Small intestine (tissue), 7 donors: Measurements from ENCODE around the gene KRT86. TPM values are rescaled to one million over a fixed set of nuclear protein-coding genes. Genes with fewer than 3 reads are reported as not detected.
"Not testable (repeated sequence)": the region's sequence is repeated elsewhere in the genome, so short reads cannot be mapped to it uniquely, and the experiment has no call there.

ENCODE experiments used
- DNase-seq, 2 donors: peaks; one replicate each; pipeline versions ENCODE4 v3.0.0 to v3.0.0-alpha.2; 2013
- FAIRE-seq: peaks from 2 replicates; lab custom pipeline; 2012; peaks lifted over from hg19 to GRCh38; lab: Jason Lieb, UNC
- H3K27ac ChIP-seq, 3 donors: one replicate each; pipeline ENCODE4 v1.5.1; 2013; ENCODE audit warnings: low read length in 2 of 3, mild to moderate bottlenecking in 2 of 3, control low read depth in 1 of 3, inconsistent platforms in 1 of 3, low read depth in 1 of 3, moderate library complexity in 1 of 3
- H3K27me3 ChIP-seq, 3 donors: one replicate each; pipeline ENCODE4 v1.6.1; 2013; ENCODE audit warnings: low read length in 3 of 3, inconsistent platforms in 1 of 3; ENCODE audit not compliant: control insufficient read depth in 3 of 3, insufficient read depth in 3 of 3
- H3K36me3 ChIP-seq, 3 donors: one replicate each; pipeline ENCODE4 v1.6.1; 2013; ENCODE audit warnings: low read length in 3 of 3, inconsistent platforms in 1 of 3, low read depth in 1 of 3, mild to moderate bottlenecking in 1 of 3, moderate library complexity in 1 of 3; ENCODE audit not compliant: control insufficient read depth in 3 of 3, insufficient read depth in 2 of 3
- H3K4me1 ChIP-seq, 3 donors: one replicate each; pipeline ENCODE4 v1.6.1; 2013; ENCODE audit warnings: low read length in 2 of 3, inconsistent platforms in 1 of 3, low read depth in 1 of 3, mild to moderate bottlenecking in 1 of 3, moderate library complexity in 1 of 3; ENCODE audit not compliant: control insufficient read depth in 3 of 3, insufficient read depth in 2 of 3
- H3K4me3 ChIP-seq, 3 donors: one replicate each; pipeline ENCODE4 v1.5.1; 2013; ENCODE audit warnings: low read length in 3 of 3, control low read depth in 1 of 3, inconsistent platforms in 1 of 3, low read depth in 1 of 3, mild to moderate bottlenecking in 1 of 3, moderate library complexity in 1 of 3
- H3K9me3 ChIP-seq, 2 donors: one replicate each; pipeline ENCODE4 v1.6.1; 2013; ENCODE audit warnings: low read depth in 1 of 2, low read length in 1 of 2; ENCODE audit not compliant: control insufficient read depth in 2 of 2, insufficient read depth in 1 of 2
- WGBS, 3 donors: extraction: QIAGEN DNeasy Blood & Tissue Kit; methylation state at CpG; one replicate each; pipeline ENCODE4 v1.1.7; 2013; 5-methylcytosine and 5-hydroxymethylcytosine counted together
- polyA plus RNA-seq, 4 donors: library from polyadenylated mRNA; stranded (reverse) in 3 of 4; unstranded in 1 of 4; fragments of 200-250 nt in 3 of 4; fragments of 120-200 nt in 1 of 4; gene quantifications; one replicate each; pipeline versions ENCODE4 v1.2.1 to v1.2.3, GENCODE V29; 2013
- donor health status: healthy with polysubstance abuse.
- donor health status: control.
- donor health status: control.
- donor health status: Bipolar disorder and iron deficiency.
- donor health status: healthy.

The KRT86 gene
- polyA plus RNA-seq, 4 donors = 0.01 to 0.84 (median 0.54) TPM; not detected in 1

GRCh38 chr12:52285851-52286530, 11.5 kb downstream of the KRT86 start:
- Histone ChIP-seq H3K27me3 (peaks cover 0 to 2% (median 0%) of the 10 kb centered on the region in 3 donors), H3K27ac (no peak overlapping the region), H3K36me3 (no peaks in the 10 kb centered on the region), H3K4me3 (no peak overlapping the region), H3K4me1 (no peaks in the 10 kb centered on the region), H3K9me3 (no peaks in the 10 kb centered on the region)
- no peak for DNase-seq
- no peak for FAIRE-seq
- WGBS, 3 donors = 87 to 90% (median 87%) methylated on average over 24 of the region's 24 CpGs

GRCh38 chr12:52286857-52287785, 12.7 kb downstream of the KRT86 start:
- FAIRE-seq, H3K27me3 ChIP-seq, DNase-seq, H3K36me3 ChIP-seq, H3K27ac ChIP-seq, H3K4me3 ChIP-seq, H3K9me3 ChIP-seq, H3K4me1 ChIP-seq: not testable (repeated sequence)
- whole genome bisulfite sequencing, 3 donors = 76 to 89% (median 86%) methylated on average over 17 to 21 of the region's 21 CpGs

DNA sequence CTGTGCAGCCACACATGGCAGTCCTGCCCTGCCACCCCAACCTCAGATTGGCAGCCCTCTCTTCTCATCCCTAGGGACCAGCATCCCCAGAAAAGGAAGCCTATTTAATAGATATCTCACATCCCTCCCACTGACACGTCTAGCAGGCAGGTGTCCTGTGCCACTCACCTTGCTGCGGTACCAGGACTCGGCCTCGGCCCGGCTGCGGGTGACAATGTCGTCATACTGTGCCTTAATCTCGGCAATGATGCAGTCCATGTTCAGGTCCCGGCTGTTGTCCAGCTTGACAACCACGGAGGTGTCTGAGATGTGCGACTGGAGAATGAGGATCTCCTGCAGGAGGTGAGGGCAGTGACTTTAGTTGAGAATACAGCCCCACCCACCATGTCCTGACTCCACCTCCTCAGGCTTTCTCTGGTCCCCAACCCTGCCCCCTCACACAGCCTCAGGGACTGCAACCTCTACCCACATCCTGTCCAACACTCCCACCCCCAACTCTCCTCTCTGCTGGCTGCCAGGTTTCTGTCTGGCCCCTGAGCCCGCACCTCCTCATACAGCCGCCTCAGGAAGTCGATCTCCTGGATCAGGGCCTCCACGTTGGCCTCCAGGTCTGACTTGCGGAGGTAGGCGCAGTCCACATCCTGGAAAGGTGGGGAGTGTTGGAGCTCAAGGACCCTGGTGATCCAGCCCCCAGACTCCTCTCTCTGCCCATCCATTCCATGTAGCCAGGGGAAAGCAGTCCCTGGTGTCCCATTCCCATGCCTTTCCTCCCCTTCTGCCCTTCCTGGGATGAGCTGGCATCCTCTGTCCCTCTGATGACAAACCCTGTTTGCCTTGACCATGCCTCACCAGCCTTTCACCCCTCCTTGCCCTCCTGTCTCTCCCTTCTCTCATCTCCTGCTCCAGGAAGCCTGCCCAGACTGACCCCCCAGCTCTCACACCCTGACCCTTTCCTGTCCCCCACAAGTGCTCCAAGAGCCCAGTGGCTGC, 13.7 kb downstream of the KRT86 start:
- not testable (repeated sequence) for DNase-seq, H3K36me3 ChIP-seq, H3K9me3 ChIP-seq, H3K27ac ChIP-seq, H3K4me1 ChIP-seq, H3K27me3 ChIP-seq, H3K4me3 ChIP-seq, FAIRE-seq
- 77 to 90% (median 81%) methylated on average over 16 to 17 of the region's 17 CpGs for WGBS, 3 donors

- H3K4me3 ChIP-seq, FAIRE-seq, H3K36me3 ChIP-seq, H3K4me1 ChIP-seq, H3K27ac ChIP-seq, H3K9me3 ChIP-seq, DNase-seq: not testable (repeated sequence)
- peaks cover 0 to 17% (median 4%) of the 10 kb centered on the region in 3 donors for H3K27me3 ChIP-seq
- WGBS, 3 donors = no CpG with 5 or more reads among the region's 5 CpGs
These were observed 16.2 kb downstream of the KRT86 start for GRCh38 chr12:52290483-52291134.

- Histone ChIP-seq H3K27ac (no peak within 1 kb of the TSS), H3K9me3 (no peaks in the 10 kb centered on the region), H3K27me3 (peaks cover 0 to 20% (median 4%) of the 10 kb centered on the region in 3 donors), H3K4me3 (no peak within 1 kb of the TSS), H3K36me3 (no peaks in the 10 kb centered on the region), H3K4me1 (no peaks in the 10 kb centered on the region)
- FAIRE-seq (no peak), DNase-seq (no peak)
- WGBS, 3 donors = 57 to 68% (median 61%) methylated on average over 23 to 24 of the region's 32 CpGs
These were observed 17.0 kb downstream of the KRT86 start, which contains the start of gene KRT81 for GRCh38 chr12:52291267-52291935. Gene KRT81 (minus strand): TSS chr12:52291534. CDS start chr12:52291465, 69 bp downstream.

DNA sequence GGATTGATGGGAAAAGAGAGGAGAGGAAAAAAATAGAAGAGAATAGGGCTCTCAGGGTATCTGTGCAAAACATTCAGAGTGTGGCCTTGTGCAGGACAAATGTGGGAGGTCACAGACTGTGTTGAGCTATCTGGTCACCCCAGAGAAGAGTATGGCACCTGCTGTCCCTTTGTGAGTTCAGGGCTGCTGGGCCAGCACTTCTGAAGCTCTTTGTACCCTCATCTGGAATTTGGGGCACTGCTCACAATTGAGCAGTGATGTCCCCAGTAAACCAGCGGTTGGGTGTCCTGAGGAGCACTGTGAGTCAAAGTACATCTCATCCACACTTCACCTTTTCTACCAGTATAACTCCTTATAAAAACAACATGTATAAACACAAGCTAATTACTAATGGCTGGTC, 19.5 kb downstream of the KRT86 start:
- peaks cover 0 to 25% (median 7%) of the 10 kb centered on the region in 3 donors for H3K27me3 ChIP-seq
- no peaks in the 10 kb centered on the region for H3K36me3 ChIP-seq
- H3K9me3 ChIP-seq = no peaks in the 10 kb centered on the region
- H3K4me1 ChIP-seq = no peaks in the 10 kb centered on the region
- H3K4me3 ChIP-seq = no peak overlapping the region
- no peak for DNase-seq
- no peak for FAIRE-seq
- WGBS, 3 donors = 69 to 82% (median 79%) methylated on average over 1 of the region's 1 CpG
- no peak overlapping the region for H3K27ac ChIP-seq

DNA sequence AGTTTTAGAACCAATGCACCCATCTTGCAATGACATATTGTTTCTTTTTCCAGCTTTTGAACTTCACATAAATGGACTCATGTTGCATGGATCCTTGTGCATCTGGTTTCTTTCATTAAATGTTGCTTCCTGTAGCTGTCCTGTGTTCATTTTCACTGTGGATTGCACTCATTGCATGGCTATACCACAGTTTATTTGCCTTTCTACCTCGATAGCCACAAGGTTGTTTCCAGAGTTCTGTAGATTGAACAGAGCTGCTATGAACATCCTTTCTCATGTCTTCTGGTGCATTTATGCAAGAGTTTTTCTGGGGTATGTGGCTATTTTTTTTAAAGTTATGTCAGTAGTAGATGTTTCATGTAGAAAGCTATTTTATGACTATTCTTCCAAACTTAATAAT, 20.4 kb downstream of the KRT86 start:
- FAIRE-seq = no peak
- 26 to 46% (median 41%) methylated on average over 1 of the region's 1 CpG for WGBS, 3 donors
- Histone ChIP-seq H3K4me1 (no peaks in the 10 kb centered on the region), H3K27ac (no peak overlapping the region), H3K4me3 (no peak overlapping the region), H3K27me3 (peaks cover 0 to 25% (median 7%) of the 10 kb centered on the region in 3 donors), H3K9me3 (no peaks in the 10 kb centered on the region), H3K36me3 (no peaks in the 10 kb centered on the region)
- DNase-seq = no peak
